Fibroblast of mammary gland (primary cell): ENCODE results near the gene CENPC.

ENCODE experiments used
- DNase-seq: peaks from one replicate; pipeline ENCODE4 v3.0.0-alpha.2; 2010; ENCODE audit warnings: low read depth
- H3K4me3 ChIP-seq: 2 replicates; pipeline ENCODE4 v1.5.1; 2011; ENCODE audit warnings: low read depth, mild to moderate bottlenecking, low read length, moderate library complexity; ENCODE audit not compliant: control insufficient read depth
- CTCF ChIP-seq: conservative IDR thresholded peaks from 2 replicates; pipeline ENCODE4 v1.5.1; 2011; ENCODE audit warnings: low read depth, low read length, inconsistent platforms; ENCODE audit not compliant: control insufficient read depth, insufficient read depth

CENPC gene

GRCh38 chr4:67580577-67580976 lies 35.3 kb upstream of the CENPC start:
- DNase-seq, result no peak
- H3K4me3 ChIP-seq, result no peak overlapping the region
- TF ChIP-seq CTCF, result no peak

DNA sequence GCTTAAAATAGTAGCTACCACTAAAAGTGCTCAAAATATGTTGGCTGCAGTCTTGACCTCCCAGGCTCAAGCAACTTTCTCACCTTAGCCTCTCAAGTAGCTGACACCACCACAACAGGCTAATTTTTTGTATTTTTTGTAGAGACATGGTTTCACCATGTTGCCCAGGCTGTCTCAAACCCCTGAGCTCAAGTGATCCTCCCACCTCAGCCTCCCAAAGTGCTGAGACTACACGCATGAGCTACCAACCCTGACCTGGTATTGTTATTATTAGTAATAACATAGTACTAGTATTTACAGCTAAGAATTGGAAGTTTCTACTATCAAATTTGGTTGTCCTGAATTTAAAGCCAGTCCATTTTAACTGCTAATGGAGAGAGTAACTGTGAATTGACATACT lies 31.2 kb upstream of the CENPC start:
- no peak for DNase-seq
- no peak for TF ChIP-seq CTCF
- H3K4me3 ChIP-seq, result no peak overlapping the region

DNA sequence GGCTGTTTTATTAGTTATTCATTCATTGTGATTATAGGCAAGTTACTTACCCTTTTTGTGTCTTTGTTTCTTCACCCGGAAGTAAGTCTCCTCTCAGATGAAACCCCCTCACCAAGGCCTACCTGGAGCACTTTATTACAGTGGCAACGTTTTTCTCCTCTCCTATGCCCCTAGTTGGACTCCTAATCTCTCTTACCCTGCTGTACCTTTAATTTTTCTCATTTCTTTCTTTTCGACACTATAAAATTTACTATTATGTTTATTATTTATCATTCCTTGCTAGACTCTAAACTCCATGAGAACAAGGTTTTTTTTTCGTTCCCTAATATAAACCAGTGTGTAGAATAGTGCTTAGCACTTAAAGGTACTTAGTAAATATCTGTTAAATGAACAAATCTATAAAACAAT lies 30.8 kb upstream of the CENPC start:
- TF ChIP-seq CTCF, result no peak
- H3K4me3 ChIP-seq, result no peak overlapping the region
- no peak for DNase-seq

DNA sequence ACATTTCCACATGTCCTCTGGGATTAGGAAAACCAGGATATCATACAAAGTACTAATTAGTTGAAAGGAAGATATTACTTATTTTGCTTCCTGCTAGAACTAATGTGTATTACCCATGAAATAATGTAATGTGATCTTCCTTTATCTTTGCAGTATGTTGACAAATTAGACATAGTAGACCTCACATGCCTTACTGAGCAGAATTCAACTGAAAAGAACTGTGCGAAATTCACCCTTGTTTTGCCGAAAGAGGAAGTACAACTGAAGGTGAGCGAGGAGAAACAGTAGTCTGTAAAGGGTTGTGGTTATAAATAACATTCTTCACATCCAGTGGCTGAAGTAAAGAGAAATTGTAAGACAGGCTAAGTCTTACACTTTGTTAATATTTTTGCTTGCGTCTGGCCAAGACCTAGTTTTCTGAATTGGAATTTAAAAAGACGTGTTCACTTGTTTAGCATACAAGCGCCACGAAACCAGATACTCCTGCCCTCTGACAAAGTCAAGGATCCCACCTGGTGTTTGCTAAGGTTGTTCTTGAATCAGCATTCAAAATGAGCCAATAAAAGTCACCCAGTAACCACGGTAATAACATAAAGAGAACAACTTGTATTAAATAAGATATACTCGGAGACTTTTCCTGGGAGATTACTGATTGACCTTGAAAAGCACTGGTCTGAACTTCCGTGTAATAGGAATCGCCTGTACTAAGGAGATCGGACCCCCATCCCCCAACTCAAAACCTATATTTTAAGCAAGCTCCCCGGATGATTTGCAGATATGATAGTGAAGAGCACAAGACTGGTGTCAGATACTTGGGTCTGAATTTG lies 30.1 kb upstream of the CENPC start:
- no peak for TF ChIP-seq CTCF
- no peak overlapping the region for H3K4me3 ChIP-seq
- no peak for DNase-seq

GRCh38 chr4:67573193-67573592 lies 27.9 kb upstream of the CENPC start:
- TF ChIP-seq CTCF, result no peak
- no peak for DNase-seq
- H3K4me3 ChIP-seq, result no peak overlapping the region

DNA sequence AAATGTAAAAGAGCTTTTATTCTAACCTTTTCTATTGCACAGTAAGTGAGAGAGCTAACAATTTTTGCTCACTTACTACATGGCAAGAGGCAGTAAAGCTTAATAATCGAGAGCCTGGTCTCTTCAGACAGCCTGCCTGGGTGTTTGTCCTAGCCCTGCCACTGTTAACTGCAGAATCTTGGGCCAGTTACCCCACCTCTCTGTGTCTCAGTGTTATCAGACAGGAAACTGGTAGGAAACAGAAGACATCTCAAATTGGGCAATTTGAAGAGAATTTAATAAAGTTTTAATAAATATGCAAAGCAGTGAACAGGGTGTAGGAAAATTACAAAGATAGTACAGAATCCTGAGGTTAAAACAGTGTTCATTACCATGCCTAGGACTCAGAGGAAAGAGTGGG lies 26.7 kb upstream of the CENPC start:
- no peak for TF ChIP-seq CTCF
- no peak for DNase-seq
- no peak overlapping the region for H3K4me3 ChIP-seq
